HepG2 (cell line): ENCODE results near the gene CHST12. TPM values are rescaled to one million over a fixed set of nuclear protein-coding genes. Genes with fewer than 3 reads are reported as not detected.

Source experiments
- ATAC-seq: fragments of 200-7000 bp; cut with Tn5 transposase; 3 replicates; pipeline ENCODE4 v1.9.1; 2020; ENCODE audit warnings: mild to moderate bottlenecking, moderate library complexity
- BruUV-seq: library from RNA; stranded (reverse); fragments of 400-500 nt; replicated peaks from 2 replicates; lab custom pipeline; 2021; lab: Mats Ljungman, UMichigan
- CTCF ChIA-PET: fragments of 300-600 bp; formaldehyde crosslinking; extraction: SDS; loops from one replicate; lab custom pipeline; 2021; ENCODE audit warnings: low total read pairs, inconsistent platforms, low intra/inter-chr PET ratio; lab: Yijun Ruan, JAX
- POLR2A ChIA-PET: fragments of 350-600 bp; sonication (Branson Sonifier 250); formaldehyde crosslinking; loops from one replicate; lab custom pipeline; 2020; ENCODE audit warnings: antibody characterized with exemption, inconsistent platforms; lab: Yijun Ruan, JAX
- DNase-seq: peaks from one replicate; pipeline ENCODE4 v3.0.0-alpha.2; 2015; ENCODE audit warnings: low spot score
- FAIRE-seq: peaks from 3 replicates; lab custom pipeline; 2011; peaks lifted over from hg19 to GRCh38; lab: Jason Lieb, UNC
- H2AFZ ChIP-seq: one replicate; pipeline ENCODE4 v1.6.1; 2011; ENCODE audit warnings: low read length, inconsistent platforms
- H3K27ac ChIP-seq: fragments of 300-600 bp; 3 replicates; pipeline ENCODE4 v1.8.0; 2011; ENCODE audit warnings: mixed run types, mild to moderate bottlenecking, mixed read lengths, low read length, inconsistent platforms; ENCODE audit not compliant: insufficient read depth; ENCODE audit errors: extremely low read length
- H3K27me3 ChIP-seq, 2 experiments: fragments of 200-600 bp in 1 of 2; 2 replicates in 1 of 2; 3 replicates in 1 of 2; pipeline versions ENCODE4 v1.6.0 to v1.8.0; 2011; ENCODE audit warnings: low read length in 2 of 2, mild to moderate bottlenecking in 2 of 2, moderate library complexity in 2 of 2, inconsistent platforms in 1 of 2; ENCODE audit not compliant: insufficient read depth in 2 of 2, control insufficient read depth in 1 of 2
- H3K36me3 ChIP-seq, 2 experiments: fragments of 200-600 bp in 1 of 2; replicated peaks in 1 of 2; 2 replicates in 1 of 2; 3 replicates in 1 of 2; pipeline versions ENCODE4 v1.5.1 to v1.8.0; 2011; ENCODE audit warnings: low read length in 2 of 2, inconsistent platforms in 1 of 2; ENCODE audit not compliant: insufficient read depth in 2 of 2, control insufficient read depth in 1 of 2
- H3K4me1 ChIP-seq: 2 replicates; pipeline ENCODE4 v1.5.1; 2012; ENCODE audit warnings: low read length, inconsistent platforms; ENCODE audit not compliant: insufficient read depth
- H3K4me2 ChIP-seq: 2 replicates; pipeline ENCODE4 v1.6.0; 2011; ENCODE audit warnings: low read depth, low read length, inconsistent platforms
- H3K4me3 ChIP-seq, 3 experiments: fragments of 200-600 bp in 1 of 3; sonication (generic), shearing (Covaris generic) in 1 of 3; replicated peaks in 1 of 3; 2 replicates each; pipeline ENCODE4 v1.5.1; 2011 to 2016; ENCODE audit warnings: low read length in 3 of 3, inconsistent platforms in 2 of 3, low read depth in 2 of 3, mild to moderate bottlenecking in 2 of 3, control low read depth in 1 of 3, mixed read lengths in 1 of 3; ENCODE audit not compliant: insufficient read depth in 1 of 3
- H3K79me2 ChIP-seq: one replicate; pipeline ENCODE4 v1.6.1; 2011; ENCODE audit warnings: low read length, inconsistent platforms; ENCODE audit not compliant: insufficient read depth
- H3K9ac ChIP-seq: 2 replicates; pipeline ENCODE4 v1.6.0; 2011; ENCODE audit warnings: mild to moderate bottlenecking, low read depth, low read length, inconsistent platforms; ENCODE audit not compliant: insufficient read depth
- H3K9me3 ChIP-seq: 2 replicates; pipeline ENCODE4 v1.5.1; 2012; ENCODE audit warnings: mild to moderate bottlenecking, low read length
- H4K20me1 ChIP-seq: 2 replicates; pipeline ENCODE4 v1.6.0; 2011; ENCODE audit warnings: inconsistent platforms, mild to moderate bottlenecking, low read length, moderate library complexity; ENCODE audit not compliant: insufficient read depth
- ELF4 ChIP-seq: sonication (generic); formaldehyde crosslinking; IDR thresholded peaks from 2 replicates; pipeline ENCODE4 v1.5.0; 2020; ENCODE audit warnings: missing genetic modification reagents, mild to moderate bottlenecking, moderate library complexity, borderline replicate concordance
- NR0B2 ChIP-seq: sonication (generic); formaldehyde crosslinking; IDR thresholded peaks from 2 replicates; pipeline ENCODE4 v1.4.0; 2020; ENCODE audit warnings: mild to moderate bottlenecking, missing genetic modification reagents
- RARG ChIP-seq: sonication (generic); formaldehyde crosslinking; IDR thresholded peaks from 2 replicates; pipeline ENCODE4 v1.4.0; 2020; ENCODE audit warnings: low read depth, mild to moderate bottlenecking, missing genetic modification reagents
- RBFOX2 ChIP-seq: fragments of 200-400 bp; formaldehyde crosslinking; IDR thresholded peaks from 2 replicates; pipeline ENCODE4 v1.6.1; 2017; ENCODE audit warnings: low read depth, mild to moderate bottlenecking, low read length
- RBM22 ChIP-seq: fragments of 200-400 bp; formaldehyde crosslinking; optimal IDR thresholded peaks from 2 replicates; pipeline ENCODE3; 2017; ENCODE audit warnings: mild to moderate bottlenecking, low read length, moderate library complexity
- SOX13 ChIP-seq, 3 experiments: fragments of 450-650 bp in 1 of 3; sonication (generic) in 1 of 3; formaldehyde crosslinking in 1 of 3; IDR thresholded peaks in 2 of 3; conservative IDR thresholded peaks in 1 of 3; 2 replicates each; pipeline versions ENCODE4 v1.5.0 to v1.6.1; 2016 to 2020; ENCODE audit warnings: antibody characterized with exemption in 1 of 3, mild to moderate bottlenecking in 1 of 3, missing compliant biosample characterization in 1 of 3, missing genetic modification reagents in 1 of 3, moderate library complexity in 1 of 3
- SSRP1 ChIP-seq: IDR thresholded peaks from 2 replicates; pipeline ENCODE4 v1.6.1; 2016; ENCODE audit warnings: control low read depth
- ZNF280D ChIP-seq: sonication (generic); formaldehyde crosslinking; IDR thresholded peaks from 2 replicates; pipeline ENCODE4 v1.5.1; 2020; ENCODE audit warnings: mild to moderate bottlenecking, missing genetic modification reagents
- WGBS: methylation state at CpG from one replicate; pipeline ENCODE4 v1.1.6; 2017; ENCODE audit warnings: low lambda C conversion rate; 5-methylcytosine and 5-hydroxymethylcytosine counted together
- in situ Hi-C: cut with HindIII; loops from 2 replicates; pipeline ENCODE4 v1.10.0; 2017; ENCODE audit warnings: low pct_unique_long_range_greater_than_20kb; ENCODE audit not compliant: extremely low pct_ligation_motif_present
- intact Hi-C: fragments of 100-400 bp; cut with micrococcal nuclease; formaldehyde crosslinking; loops from one replicate; pipeline ENCODE4 v1.10.0; 2022; ENCODE audit not compliant: unreplicated experiment
- polyA plus RNA-seq, 8 experiments: library from polyadenylated mRNA; depleted of rRNA in 3 of 8; stranded (reverse) in 7 of 8; unstranded in 1 of 8; fragments of >200 nt; fragmentation: Illumina TruSeq in 4 of 8; extraction: Trizol in 4 of 8; gene quantifications; 2 replicates each; pipeline versions ENCODE4 v1.2.1 to v1.2.3, GENCODE V29; 2011 to 2016; ENCODE audit warnings: low read depth in 4 of 8, missing spikeins in 1 of 8, mixed read lengths in 1 of 8; ENCODE audit not compliant: insufficient read depth in 1 of 8
- total RNA-seq, 5 experiments: library from RNA; depleted of rRNA; stranded (reverse); fragments of >200 nt; fragmentation: Illumina TruSeq; extraction: Trizol; gene quantifications; 2 replicates each; pipeline ENCODE4 v1.2.3, GENCODE V29; 2016; ENCODE audit warnings: low read depth in 1 of 5

CHST12 gene
- total and polyA plus RNA-seq, 2 of the 13 experiments (the other 11 are each of a cell fraction or from before 2014, with no cell fraction given): 6.4 to 15.8 TPM

DNA sequence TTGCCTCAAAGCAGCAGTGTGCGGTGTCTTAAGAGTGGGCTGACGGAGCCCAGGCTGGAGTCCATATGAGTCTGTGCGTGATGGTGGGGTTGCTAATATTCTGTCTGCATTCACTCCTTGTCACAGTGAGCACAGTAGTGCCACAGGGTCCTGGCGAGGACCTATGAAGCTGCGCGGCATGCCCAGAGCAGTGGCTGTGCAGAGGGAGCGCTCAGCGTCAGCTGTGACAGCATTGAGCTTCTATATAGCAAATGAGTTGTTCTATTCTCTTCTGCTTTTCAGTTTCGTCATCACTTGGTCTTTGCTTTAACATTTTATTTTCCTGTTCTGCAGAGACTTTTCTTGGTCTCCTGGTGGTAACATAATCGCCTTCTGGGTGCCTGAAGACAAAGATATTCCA, 34.3 kb upstream of the CHST12 start:
- intact Hi-C loops (no loop called here), in situ Hi-C loops (no loop called here)
- FAIRE-seq (no peak), ATAC-seq (no peak), DNase-seq (no peak)
- H3K9me3 ChIP-seq: no peaks in the 10 kb centered on the region
- H3K27ac ChIP-seq: no peak overlapping the region
- H2AFZ ChIP-seq: no peak overlapping the region
- H3K4me1 ChIP-seq: no peaks in the 10 kb centered on the region
- no peak overlapping the region for H3K4me3 ChIP-seq
- ChIA-PET CTCF (no interaction called here), POLR2A (interaction anchor here (1.0 kb wide), 1 partner anchor 34 kb away, joined by 3 read pairs; the partner anchor contains the start of gene CHST12)
- no peak overlapping the region for H3K4me2 ChIP-seq
- peaks cover 54 to 92% of the 10 kb centered on the region in 2 experiments for H3K36me3 ChIP-seq
- BruUV-seq: no TSS peak
- H4K20me1 ChIP-seq: peaks cover 3% of the 10 kb centered on the region; the same call in 1 of the 2 replicates
- no peaks in the 10 kb centered on the region for H3K27me3 ChIP-seq
- WGBS: 97% methylated on average over 10 of the region's 10 CpGs
- no peaks in the 10 kb centered on the region for H3K79me2 ChIP-seq
- no peak overlapping the region for H3K9ac ChIP-seq
- TF ChIP-seq NR0B2 (no peak), RBFOX2 (0 out of 2 replicates have a peak, but pooled peaks have one; percentile 25), RBM22 (peak; percentile 67)

DNA sequence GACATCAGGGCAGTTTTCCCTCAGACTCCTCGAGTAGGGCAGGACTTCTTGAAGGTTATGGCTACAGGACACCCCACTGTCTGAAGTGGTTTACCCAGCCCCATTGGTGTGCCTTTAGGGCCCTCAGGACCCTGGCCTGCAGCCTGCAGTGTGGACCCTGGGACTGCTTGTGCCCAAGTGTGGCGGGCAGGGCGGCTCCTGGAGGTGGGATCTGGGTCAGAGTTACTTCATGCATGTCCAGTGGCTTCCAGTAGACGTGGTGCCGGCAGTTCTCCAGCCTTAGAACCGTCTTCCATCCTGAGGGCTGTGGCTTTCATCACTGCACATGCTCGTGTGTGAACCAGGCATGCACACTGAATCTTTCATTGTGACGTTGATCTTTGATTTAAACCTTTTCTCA, 32.1 kb upstream of the CHST12 start:
- H3K9ac ChIP-seq: no peak overlapping the region
- no TSS peak for BruUV-seq
- intact Hi-C loops (no loop called here), in situ Hi-C loops (no loop called here)
- no peak overlapping the region for H3K4me2 ChIP-seq
- WGBS: 100% methylated on average over 8 of the region's 8 CpGs
- ChIA-PET POLR2A (no interaction called here), CTCF (no interaction called here)
- H3K27ac ChIP-seq: no peak overlapping the region
- no peaks in the 10 kb centered on the region for H3K4me1 ChIP-seq
- ATAC-seq (no peak), FAIRE-seq (no peak), DNase-seq (no peak)
- H2AFZ ChIP-seq: no peak overlapping the region
- no peaks in the 10 kb centered on the region for H3K27me3 ChIP-seq
- H3K36me3 ChIP-seq: peaks cover 61 to 92% of the 10 kb centered on the region in 2 experiments
- no peak overlapping the region for H3K4me3 ChIP-seq
- H3K9me3 ChIP-seq: no peaks in the 10 kb centered on the region
- 0 out of 2 replicates have a peak, but pooled peaks have one; percentile 47 for TF ChIP-seq SSRP1 (CRISPR knock-in tag)
- no peak for TF ChIP-seq ELF4 (CRISPR knock-in tag)
- no peak for TF ChIP-seq SOX13 (IDR thresholded peaks at IDR 0.05)
- no peak for TF ChIP-seq SOX13 (CRISPR knock-in tag; conservative IDR thresholded peaks at IDR 0.05 in 1 of 2, IDR thresholded peaks at IDR 0.05 in 1 of 2)
- no peak for TF ChIP-seq RARG (CRISPR knock-in tag)
- TF ChIP-seq RBM22: peak; percentile 24
- TF ChIP-seq ZNF280D (CRISPR knock-in tag): no peak
- 0 out of 2 replicates have a peak, but pooled peaks cover 3% of the 10 kb centered on the region for H4K20me1 ChIP-seq
- peaks cover 4% of the 10 kb centered on the region for H3K79me2 ChIP-seq
